Stimulated activated CD4-positive, alpha-beta T cell treated with anti-CD3 and anti-CD28 coated beads, Interleukin-15, amount 100 ng/mL, for 24 hours (primary cell): Measurements from ENCODE around the gene RPS26.

Experiments
- DNase-seq: peaks from one replicate; pipeline ENCODE4 v3.0.0-alpha.2; 2020

Gene RPS26

DNA sequence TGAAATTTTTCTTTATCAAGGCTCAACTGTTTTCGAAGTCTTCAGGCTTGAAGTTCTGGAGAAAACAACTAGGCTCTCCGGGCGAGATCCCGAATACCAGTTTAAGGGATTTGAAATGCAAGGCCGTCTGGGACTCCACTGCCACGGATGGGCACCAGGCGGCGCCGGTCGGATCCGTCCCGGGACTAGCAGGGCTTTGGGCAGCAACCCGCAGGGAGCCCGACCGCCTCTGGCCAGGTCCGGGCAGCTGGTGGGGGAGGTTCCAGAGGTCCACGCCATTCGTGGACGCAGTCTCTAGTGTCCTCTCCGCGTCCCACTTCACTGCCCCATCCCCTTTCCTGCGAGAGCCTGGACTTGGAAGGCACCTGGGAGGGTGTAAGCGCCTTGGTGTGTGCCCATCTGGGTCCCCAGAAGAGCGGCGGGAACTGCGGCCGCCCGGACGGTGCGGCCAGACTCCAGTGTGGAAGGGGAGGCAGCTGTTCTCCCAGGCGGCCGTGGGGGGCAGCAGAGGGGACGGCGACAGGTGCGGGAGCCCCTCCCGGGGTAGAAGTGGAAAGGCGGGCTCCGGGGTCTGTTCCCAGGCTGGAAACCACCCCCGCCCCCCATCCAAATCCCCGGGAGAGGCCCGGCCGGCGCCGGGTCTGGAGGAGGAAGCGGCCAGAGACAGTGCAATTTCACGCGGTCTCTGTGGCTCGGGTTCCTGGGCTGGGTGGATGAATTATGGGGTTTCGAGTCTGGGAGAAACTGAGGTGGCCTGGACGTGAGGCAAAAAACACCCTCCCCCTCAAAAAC lies 37.4 kb downstream of the RPS26 start:
- DNase-seq = peak; percentile 70

DNA sequence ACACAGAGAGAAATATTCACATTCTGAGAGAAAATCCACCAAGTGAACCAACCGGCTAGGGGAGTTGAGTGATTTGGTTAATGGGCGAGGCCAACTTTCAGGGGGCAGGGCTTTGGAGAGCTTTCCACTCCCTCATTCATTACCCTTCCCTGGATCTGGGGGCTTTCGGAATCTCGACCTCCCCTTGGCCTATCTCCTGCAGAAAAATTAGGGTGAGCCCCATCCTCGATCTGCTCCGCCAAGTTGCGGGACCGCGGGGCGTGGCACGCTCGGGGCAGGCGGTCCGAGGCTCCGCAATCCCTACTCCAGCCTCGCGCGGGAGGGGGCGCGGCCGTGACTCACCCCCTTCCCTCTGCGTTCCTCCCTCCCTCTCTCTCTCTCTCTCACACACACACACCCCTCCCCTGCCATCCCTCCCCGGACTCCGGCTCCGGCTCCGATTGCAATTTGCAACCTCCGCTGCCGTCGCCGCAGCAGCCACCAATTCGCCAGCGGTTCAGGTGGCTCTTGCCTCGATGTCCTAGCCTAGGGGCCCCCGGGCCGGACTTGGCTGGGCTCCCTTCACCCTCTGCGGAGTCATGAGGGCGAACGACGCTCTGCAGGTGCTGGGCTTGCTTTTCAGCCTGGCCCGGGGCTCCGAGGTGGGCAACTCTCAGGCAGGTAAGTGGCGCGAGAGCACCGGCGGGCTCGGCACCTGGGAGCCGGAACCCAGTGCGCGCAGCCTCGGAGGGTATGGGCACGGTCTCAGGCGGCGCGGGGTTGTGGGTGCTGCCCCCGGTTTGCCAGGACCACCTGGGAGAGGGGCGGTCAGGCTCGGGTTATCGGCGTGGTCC lies 38.2 kb downstream of the RPS26 start, which contains the start of gene ERBB3:
TSS of gene ERBB3 (plus strand) at position 443 of the 833 bp plus-strand sequence. CDS start at position 579, 136 bp downstream.
- peak; percentile 84 for DNase-seq

- no peak for DNase-seq
These were observed 38.9 kb downstream of the RPS26 start for GRCh38 chr12:56080556-56081138.

DNA sequence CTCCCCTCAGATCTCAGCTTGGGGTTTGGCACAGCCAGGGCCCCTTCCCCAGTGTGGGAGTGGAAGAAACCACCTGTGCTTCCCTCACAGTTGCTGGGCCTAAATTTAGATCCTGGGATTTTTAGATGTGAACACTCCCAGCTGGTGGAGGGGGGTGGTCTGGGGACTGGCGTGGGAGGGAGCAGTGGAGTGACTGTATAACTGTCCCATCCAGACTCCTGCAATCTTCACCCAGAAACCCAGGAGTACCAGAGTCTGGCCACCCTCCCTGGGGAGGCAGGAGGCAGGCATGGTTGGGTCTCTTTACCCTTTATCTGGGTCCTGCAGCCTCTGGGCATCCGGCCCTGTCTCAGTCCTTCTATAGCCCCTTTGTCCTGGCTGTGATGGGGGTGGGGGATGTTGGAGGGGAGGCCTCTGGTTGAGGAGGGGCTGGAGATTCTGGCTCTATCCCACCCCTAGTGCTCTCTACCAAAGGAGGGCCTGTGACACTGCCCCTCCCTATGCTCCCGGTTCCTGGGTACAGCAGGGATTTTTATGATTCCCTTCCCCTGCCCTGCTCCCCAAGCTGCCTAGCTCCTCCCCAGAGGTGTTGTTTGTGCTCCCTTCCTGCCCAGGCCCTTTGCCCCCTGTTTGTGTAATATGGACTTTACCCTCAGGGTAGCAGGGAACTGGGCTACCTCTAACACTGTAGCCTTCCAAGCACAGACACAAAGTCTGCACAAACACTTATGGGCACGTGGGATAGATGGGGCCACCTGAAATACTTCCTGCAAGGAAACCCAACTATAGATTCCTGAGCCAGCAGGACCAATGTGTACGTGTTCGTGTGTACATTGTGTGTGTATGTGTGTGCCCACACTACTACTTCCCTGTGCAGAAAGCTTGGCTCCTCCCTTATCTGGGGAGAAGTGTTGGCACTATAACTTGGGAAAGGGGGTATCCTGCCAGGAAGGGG lies 40.0 kb downstream of the RPS26 start:
- no peak for DNase-seq

GRCh38 chr12:56082382-56082781 lies 40.7 kb downstream of the RPS26 start:
- DNase-seq = no peak

- DNase-seq = no peak
These were observed 41.2 kb downstream of the RPS26 start for GRCh38 chr12:56082967-56083366.

DNA sequence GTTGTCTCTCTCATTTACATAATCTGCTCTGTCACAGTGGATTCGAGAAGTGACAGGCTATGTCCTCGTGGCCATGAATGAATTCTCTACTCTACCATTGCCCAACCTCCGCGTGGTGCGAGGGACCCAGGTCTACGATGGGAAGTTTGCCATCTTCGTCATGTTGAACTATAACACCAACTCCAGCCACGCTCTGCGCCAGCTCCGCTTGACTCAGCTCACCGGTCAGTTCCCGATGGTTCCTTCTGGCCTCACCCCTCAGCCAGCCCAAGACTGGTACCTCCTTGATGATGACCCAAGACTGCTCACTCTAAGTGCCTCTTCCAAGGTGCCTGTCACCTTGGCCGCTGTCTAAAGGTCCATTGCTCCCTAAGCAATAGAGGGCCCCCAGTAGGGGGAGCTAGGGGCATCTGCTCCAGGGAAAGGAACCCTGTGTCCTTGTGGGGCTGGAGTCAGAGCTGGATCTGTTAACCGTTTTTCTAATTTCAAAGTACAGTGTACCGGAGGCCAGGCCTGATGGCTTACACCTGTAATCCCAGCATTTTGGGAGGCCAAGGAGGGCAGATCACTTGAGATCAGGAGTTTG lies 43.3 kb downstream of the RPS26 start:
- DNase-seq = peak; percentile 45

DNA sequence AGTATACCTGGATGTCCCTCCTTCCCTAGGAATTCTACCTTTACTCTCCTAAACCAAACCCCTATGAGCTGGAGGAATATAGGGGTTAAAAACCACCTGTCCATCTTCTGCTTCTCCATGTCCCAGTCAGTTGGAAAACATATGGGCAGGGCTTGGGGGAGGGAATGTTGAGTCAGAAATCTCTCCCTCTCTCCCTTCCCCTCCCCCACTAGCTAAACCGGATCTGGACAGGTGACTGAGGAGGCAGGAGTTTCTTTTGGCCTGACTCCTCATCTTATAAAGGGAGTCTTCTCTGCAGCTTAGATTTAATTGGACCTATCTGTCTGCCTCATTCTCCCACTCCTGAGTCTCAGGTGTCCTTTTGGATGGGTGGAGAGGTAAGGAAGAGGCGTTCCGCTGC lies 44.4 kb downstream of the RPS26 start:
- DNase-seq = no peak

DNA sequence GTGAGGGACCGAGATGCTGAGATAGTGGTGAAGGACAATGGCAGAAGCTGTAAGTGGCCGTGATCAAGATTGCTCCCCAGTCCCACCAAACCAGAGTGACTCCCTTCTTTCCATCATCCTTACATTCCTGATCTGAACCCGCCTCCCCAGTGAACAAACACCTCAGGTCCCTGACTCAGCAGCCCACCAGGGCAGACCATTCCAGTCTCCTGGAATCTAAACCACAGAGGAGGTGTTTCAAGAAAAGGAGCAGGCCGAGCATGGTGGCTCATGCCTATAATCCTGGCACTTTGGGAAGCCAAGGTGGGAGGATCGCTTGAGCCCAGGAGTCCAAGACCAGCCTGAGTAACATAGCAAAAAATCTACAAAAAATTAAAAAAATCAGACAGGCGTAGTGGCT lies 44.9 kb downstream of the RPS26 start:
- DNase-seq = no peak

GRCh38 chr12:56087220-56087619 lies 45.5 kb downstream of the RPS26 start:
- DNase-seq = no peak
